ENCODE measurements around the gene SARM1. TPM values are rescaled to one million over a fixed set of nuclear protein-coding genes. Genes with fewer than 3 reads are reported as not detected.

Gene SARM1
- total RNA-seq, 1 experiment from 2014 or later = 7.3 TPM

- Histone ChIP-seq H3K4me1 (replicated peaks; ENCODE audit: insufficient read depth) (no peaks in the 10 kb centered on the region), H4K20me1 (ENCODE audit: insufficient read depth) (no peaks in the 10 kb centered on the region), H3K4me3 (no peak overlapping the region), H3K27me3 (ENCODE audit: insufficient read depth, low read depth) (no peaks in the 10 kb centered on the region), H3K27ac (no peak overlapping the region), H3F3A (ENCODE audit: insufficient read depth, low read depth) (peaks cover 6% of the 10 kb centered on the region; the same call in 1 of the 2 replicates), H2AFZ (no peak overlapping the region), H3K9me2 (ENCODE audit: insufficient read depth) (no peaks in the 10 kb centered on the region), H3K79me2 (ENCODE audit: low read depth) (no peaks in the 10 kb centered on the region), H3K36me3 (ENCODE audit: low read depth) (0 out of 2 replicates have a peak, but pooled peaks cover 8% of the 10 kb centered on the region), H3K4me2 (no peak overlapping the region), H3K9me3 (ENCODE audit: insufficient read depth, low read depth) (no peaks in the 10 kb centered on the region)
- CTCF ChIA-PET = interaction anchor here (0.6 kb wide), 1 partner anchor 24 kb away, joined by 3 read pairs; no protein-coding TSS in a partner anchor
- TF ChIP-seq CTCF (conservative IDR thresholded peaks at IDR 0.05) = no peak
- TF ChIP-seq EZH2 (IDR thresholded peaks at IDR 0.05; ENCODE audit: low read depth) = no peak
- POLR2A ChIA-PET (ENCODE audit: unreplicated experiment) = no interaction called here
- intact Hi-C loops (cut with micrococcal nuclease; ENCODE audit: unreplicated experiment) = no loop called here
- DNase-seq = no peak
- no TSS peak for BruUV-seq (replicated peaks)
Measured at GRCh38 chr17:28397687-28398279, 26.3 kb downstream of the SARM1 start.

GRCh38 chr17:28398280-28398981 is 26.9 kb downstream of the SARM1 start:
- no peak overlapping the region for H2AFZ ChIP-seq
- POLR2A ChIA-PET (ENCODE audit: unreplicated experiment) = interaction anchor here (0.5 kb wide), 2 partner anchors 22 to 63 kb away, joined by 4 to 8 read pairs; partner anchors contain the start of genes IFT20 and TNFAIP1
- H3K4me1 ChIP-seq (replicated peaks; ENCODE audit: insufficient read depth) = no peaks in the 10 kb centered on the region
- no peaks in the 10 kb centered on the region for H3K79me2 ChIP-seq (ENCODE audit: low read depth)
- H3K9me3 ChIP-seq (ENCODE audit: insufficient read depth, low read depth) = no peaks in the 10 kb centered on the region
- 0 out of 2 replicates have a peak, but pooled peaks cover 8% of the 10 kb centered on the region for H3K36me3 ChIP-seq (ENCODE audit: low read depth)
- CTCF ChIA-PET = interaction anchor here (0.5 kb wide), 1 partner anchor 517 kb away, joined by 6 read pairs; no protein-coding TSS in a partner anchor
- H3F3A ChIP-seq (ENCODE audit: insufficient read depth, low read depth) = peaks cover 6% of the 10 kb centered on the region; the same call in 1 of the 2 replicates
- no peaks in the 10 kb centered on the region for H4K20me1 ChIP-seq (ENCODE audit: insufficient read depth)
- H3K27me3 ChIP-seq (ENCODE audit: insufficient read depth, low read depth) = no peaks in the 10 kb centered on the region
- no peak for DNase-seq
- no peak for TF ChIP-seq EZH2 (IDR thresholded peaks at IDR 0.05; ENCODE audit: low read depth)
- TF ChIP-seq CTCF (conservative IDR thresholded peaks at IDR 0.05) = no peak
- no peaks in the 10 kb centered on the region for H3K9me2 ChIP-seq (ENCODE audit: insufficient read depth)
- H3K4me2 ChIP-seq = no peak overlapping the region
- no TSS peak for BruUV-seq (replicated peaks)
- intact Hi-C loops (cut with micrococcal nuclease; ENCODE audit: unreplicated experiment) = no loop called here
- H3K4me3 ChIP-seq = no peak overlapping the region
- no peak overlapping the region for H3K27ac ChIP-seq

DNA sequence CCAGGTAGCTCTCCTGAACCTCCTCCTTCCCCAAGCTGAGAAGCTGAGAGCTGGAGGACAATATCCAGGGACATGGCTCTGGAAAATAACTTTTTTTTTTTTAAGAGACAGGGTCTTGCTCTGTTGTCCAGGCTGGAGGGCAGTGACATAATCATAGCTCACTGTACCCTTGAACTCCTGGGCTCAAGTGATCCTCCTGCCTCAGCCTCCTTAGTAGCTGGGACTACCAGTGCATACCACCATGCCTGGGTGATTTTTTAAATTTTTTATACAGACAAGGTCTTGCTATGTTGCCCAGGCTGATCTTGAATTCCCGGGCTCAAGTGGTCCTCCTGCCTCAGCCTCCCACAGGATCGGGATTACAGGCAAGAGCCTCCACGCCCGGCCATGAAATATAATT is 28.3 kb downstream of the SARM1 start:
- 0 out of 2 replicates have a peak, but pooled peaks cover 15% of the 10 kb centered on the region for H3K36me3 ChIP-seq (ENCODE audit: low read depth)
- CTCF ChIA-PET = no interaction called here
- BruUV-seq (replicated peaks) = no TSS peak

More for the DNA sequence above, 28.3 kb downstream of the SARM1 start:
- no peaks in the 10 kb centered on the region for H3K27me3 ChIP-seq (ENCODE audit: insufficient read depth, low read depth)
- DNase-seq = no peak
- 0 out of 2 replicates have a peak, but pooled peaks cover under 1% of the 10 kb centered on the region for H3K4me1 ChIP-seq (replicated peaks; ENCODE audit: insufficient read depth)
- POLR2A ChIA-PET (ENCODE audit: unreplicated experiment) = no interaction called here
- H3K9me3 ChIP-seq (ENCODE audit: insufficient read depth, low read depth) = no peaks in the 10 kb centered on the region
- no peak overlapping the region for H3K27ac ChIP-seq
- H3K4me3 ChIP-seq = no peak overlapping the region
- H3F3A ChIP-seq (ENCODE audit: insufficient read depth, low read depth) = peaks cover 6% of the 10 kb centered on the region; the same call in 1 of the 2 replicates
- intact Hi-C loops (cut with micrococcal nuclease; ENCODE audit: unreplicated experiment) = no loop called here
- no peak overlapping the region for H2AFZ ChIP-seq
- H3K4me2 ChIP-seq = no peak overlapping the region
- H3K9me2 ChIP-seq (ENCODE audit: insufficient read depth) = no peaks in the 10 kb centered on the region
- H4K20me1 ChIP-seq (ENCODE audit: insufficient read depth) = no peaks in the 10 kb centered on the region
- TF ChIP-seq EZH2 (IDR thresholded peaks at IDR 0.05; ENCODE audit: low read depth) (no peak), CTCF (conservative IDR thresholded peaks at IDR 0.05) (no peak)
- peaks cover 4% of the 10 kb centered on the region; the same call in 1 of the 2 replicates for H3K79me2 ChIP-seq (ENCODE audit: low read depth)

Measured in PC-9 (cell line).